K562 (cell line): Measurements from ENCODE around the gene MXRA7. TPM values are rescaled to one million over a fixed set of nuclear protein-coding genes. Genes with fewer than 3 reads are reported as not detected.
A peak's percentile ranks its signal among the peaks of the same experiment; 100 is the strongest.

Source experiments
- ASH1L ChIP-seq: fragments of 450-650 bp; IDR thresholded peaks from 2 replicates; pipeline ENCODE4 v1.6.1; 2018; ENCODE audit warnings: borderline replicate concordance, mild to moderate bottlenecking, low read depth; ENCODE audit not compliant: partially characterized antibody
- CSDE1 ChIP-seq, 2 experiments: fragments of 450-650 bp; IDR thresholded peaks; 2 replicates each; pipeline ENCODE4 v1.6.1; 2016; ENCODE audit warnings: mild to moderate bottlenecking in 1 of 2
- FOXM1 ChIP-seq, 2 experiments: fragments of 450-650 bp in 1 of 2; sonication (generic) in 1 of 2; formaldehyde crosslinking in 1 of 2; IDR thresholded peaks; 2 replicates each; pipeline versions ENCODE4 v1.6.1 to v1.9.0; 2017 to 2022; ENCODE audit warnings: low read depth in 2 of 2, mild to moderate bottlenecking in 2 of 2, missing genetic modification reagents in 1 of 2, moderate library complexity in 1 of 2
- MCM7 ChIP-seq, 2 experiments: fragments of 450-650 bp; IDR thresholded peaks; 2 replicates each; pipeline ENCODE4 v1.6.1; 2016 to 2018
- MGA ChIP-seq: fragments of 450-650 bp; IDR thresholded peaks from 2 replicates; pipeline ENCODE4 v1.6.1; 2016; ENCODE audit warnings: mild to moderate bottlenecking, moderate library complexity
- NFYB ChIP-seq: IDR thresholded peaks from 2 replicates; pipeline ENCODE4 v1.6.1; 2011; ENCODE audit warnings: mild to moderate bottlenecking, moderate library complexity; ENCODE audit not compliant: insufficient read length; ENCODE audit errors: extremely low read depth
- POLR2AphosphoS2 ChIP-seq: IDR thresholded peaks from 2 replicates; pipeline ENCODE4 v1.6.1; 2012; ENCODE audit warnings: low read length, improper control_type of control experiment
- SRSF1 ChIP-seq: fragments of 200-400 bp; formaldehyde crosslinking; IDR thresholded peaks from 2 replicates; pipeline ENCODE4 v1.6.1; 2017; ENCODE audit warnings: mild to moderate bottlenecking, low read depth, low read length, moderate library complexity
- TBL1XR1 ChIP-seq, 2 experiments: IDR thresholded peaks; 2 replicates each; pipeline ENCODE4 v1.6.1; 2012; ENCODE audit warnings: improper control_type of control experiment in 2 of 2, low read length in 2 of 2, mild to moderate bottlenecking in 1 of 2
- TCF3 ChIP-seq: sonication (generic); formaldehyde crosslinking; IDR thresholded peaks from 2 replicates; pipeline ENCODE4 v1.4.0; 2020; ENCODE audit warnings: mild to moderate bottlenecking, missing genetic modification reagents
- TRIM24 ChIP-seq, 2 experiments: fragments of 450-650 bp; IDR thresholded peaks; 2 replicates each; pipeline ENCODE4 v1.6.1; 2016
- ZNF347 ChIP-seq: fragments of 450-650 bp; formaldehyde crosslinking; IDR thresholded peaks from 2 replicates; pipeline ENCODE4 v1.4.0; 2020; ENCODE audit warnings: low read depth, mild to moderate bottlenecking, moderate library complexity
- ZNF766 ChIP-seq: fragments of 200-800 bp; sonication (Bioruptor generic); conservative IDR thresholded peaks from 2 replicates; pipeline ENCODE4 v1.6.1; 2016; ENCODE audit warnings: missing genetic modification characterization, missing compliant biosample characterization
- ZNF79 ChIP-seq: fragments of 250-450 bp; sonication (Bioruptor Pico); IDR thresholded peaks from 2 replicates; pipeline ENCODE4 v1.4.0; 2020; ENCODE audit warnings: low read depth, mild to moderate bottlenecking, moderate library complexity
- ZNF830 ChIP-seq: fragments of 250-450 bp; sonication (Bioruptor Pico); IDR thresholded peaks from 2 replicates; pipeline ENCODE4 v1.5.0; 2021; ENCODE audit warnings: mild to moderate bottlenecking
- polyA plus RNA-seq, 8 experiments: library from polyadenylated mRNA; depleted of rRNA in 4 of 8; stranded (reverse) in 5 of 8; unstranded in 3 of 8; fragments of >200 nt; fragmentation: Nextera tagmentation in 2 of 8; fragmentation: Illumina TruSeq in 1 of 8; extraction: Ambion mirVana in 2 of 8; extraction: Trizol in 1 of 8; gene quantifications; 2 replicates each; pipeline versions ENCODE4 v1.2.1 to v1.2.3, GENCODE V29; 2011 to 2014; ENCODE audit warnings: inconsistent platforms in 1 of 8, missing spikeins in 1 of 8
- total RNA-seq, 7 experiments: library from RNA; depleted of rRNA in 6 of 7; stranded (reverse); fragments of >200 nt in 6 of 7; fragmentation: Illumina TruSeq in 2 of 7; extraction: Trizol in 2 of 7; gene quantifications; 2 replicates each; pipeline versions ENCODE4 v1.2.1 to v1.2.3, GENCODE V29; 2011 to 2021; ENCODE audit warnings: low replicate concordance in 1 of 7
- TF ChIP-seq, protein P1 (sequence below): fragments of 450-650 bp; formaldehyde crosslinking; conservative IDR thresholded peaks from 2 replicates; pipeline ENCODE4 v1.4.0; 2022; ENCODE audit warnings: mild to moderate bottlenecking, missing genetic modification characterization

The MXRA7 gene
- total and polyA plus RNA-seq, 9 of the 15 experiments (the other 6 are each of a cell fraction or from before 2014, with no cell fraction given), result 2.6 to 38.4 (median 14.3) TPM

DNA sequence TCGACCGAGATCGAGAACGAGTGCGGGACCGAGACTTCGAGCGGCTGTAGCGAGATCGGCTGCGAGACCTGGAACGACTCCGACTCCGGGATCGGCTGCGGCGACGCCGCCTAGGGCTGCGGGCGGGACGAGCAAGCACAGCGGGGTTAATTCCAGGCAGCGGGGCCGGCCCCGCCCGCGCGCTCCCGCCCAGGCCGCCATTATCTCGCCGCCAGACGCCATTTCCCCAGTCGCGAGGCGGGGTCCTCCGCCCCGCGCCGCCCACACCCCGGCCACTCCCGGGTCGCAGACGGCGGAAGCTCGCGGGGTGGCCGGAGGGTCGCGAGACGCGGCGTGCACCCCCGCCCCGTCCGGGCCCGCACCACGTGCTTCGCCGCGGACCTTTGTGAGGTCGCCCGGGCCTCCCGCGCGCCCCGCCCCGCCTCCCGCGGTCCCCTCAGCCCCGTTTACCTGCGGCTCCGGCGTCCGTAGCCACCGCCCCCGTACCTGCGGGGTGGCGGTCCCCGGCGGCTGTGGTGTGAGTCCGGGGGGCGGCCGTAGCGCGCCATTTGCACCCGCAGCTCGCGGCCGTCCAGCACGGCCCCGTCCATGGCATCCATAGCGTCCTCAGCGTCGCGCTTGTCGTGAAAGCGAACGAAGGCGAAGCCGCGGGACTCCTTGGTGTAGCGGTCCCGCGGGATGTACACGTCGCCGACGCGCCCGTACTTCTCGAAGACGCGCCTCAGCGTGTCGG, 25.8 kb upstream of the MXRA7 start (continued):
- TF ChIP-seq TRIM24 (IDR thresholded peaks at IDR 0.05), result no peak; a peak in 1 of 4 replicates
- TF ChIP-seq POLR2AphosphoS2, result peak; percentile 38; the same call in 1 of the 2 replicates
- TF ChIP-seq ZNF830 (CRISPR knock-in tag), result no peak
- no peak for TF ChIP-seq NFYB
- TF ChIP-seq ZNF79 (CRISPR knock-in tag), result no peak
- no peak for TF ChIP-seq CSDE1 (IDR thresholded peaks at IDR 0.05)
- TF ChIP-seq FOXM1 (IDR thresholded peaks at IDR 0.05; ENCODE audit: low read depth), result no peak
- no peak for TF ChIP-seq FOXM1 (CRISPR knock-in tag; IDR thresholded peaks at IDR 0.05; ENCODE audit: low read depth)
- TF ChIP-seq SRSF1, result peak; percentile 90; the same call in 1 of the 2 replicates
- TF ChIP-seq TBL1XR1 (IDR thresholded peaks at IDR 0.05; ENCODE audit: low read length in 2 of 2), result peak; percentile 45 to 51; a peak in 2 of 4 replicates
- no peak for TF ChIP-seq ASH1L
- TF ChIP-seq ZNF347 (CRISPR knock-in tag), result no peak
- TF ChIP-seq MGA, result peak; percentile 17; the same call in 1 of the 2 replicates
- TF ChIP-seq ZNF766, result peak; percentile 42; the same call in 1 of the 2 replicates
- no peak for TF ChIP-seq TCF3 (CRISPR knock-in tag)
- TF ChIP-seq MCM7 (IDR thresholded peaks at IDR 0.05), result no peak
- TF ChIP-seq, protein P1, sequence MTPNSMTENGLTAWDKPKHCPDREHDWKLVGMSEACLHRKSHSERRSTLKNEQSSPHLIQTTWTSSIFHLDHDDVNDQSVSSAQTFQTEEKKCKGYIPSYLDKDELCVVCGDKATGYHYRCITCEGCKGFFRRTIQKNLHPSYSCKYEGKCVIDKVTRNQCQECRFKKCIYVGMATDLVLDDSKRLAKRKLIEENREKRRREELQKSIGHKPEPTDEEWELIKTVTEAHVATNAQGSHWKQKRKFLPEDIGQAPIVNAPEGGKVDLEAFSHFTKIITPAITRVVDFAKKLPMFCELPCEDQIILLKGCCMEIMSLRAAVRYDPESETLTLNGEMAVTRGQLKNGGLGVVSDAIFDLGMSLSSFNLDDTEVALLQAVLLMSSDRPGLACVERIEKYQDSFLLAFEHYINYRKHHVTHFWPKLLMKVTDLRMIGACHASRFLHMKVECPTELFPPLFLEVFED (CRISPR knock-in tag), result peak; percentile 85; the same call in 1 of the 2 replicates
